DLD1 (cell line): Measurements from ENCODE around the gene TRAPPC5.
"Not testable (repeated sequence)": the region's sequence is repeated elsewhere in the genome, so short reads cannot be mapped to it uniquely, and the experiment has no call there.

ENCODE experiments used
- in situ Hi-C: cut with HindIII; loops from 2 replicates; pipeline ENCODE4 v1.10.0; 2017; ENCODE audit warnings: low sequenced_read_pairs

TRAPPC5 gene

GRCh38 chr19:7680606-7681339, at the start of gene TRAPPC5:
Gene TRAPPC5, plus strand, starts transcription at chr19:7680833. Its CDS starts 1,421 bp downstream, at chr19:7682254.
- in situ Hi-C loops: no loop called here

- in situ Hi-C loops: no loop called here
Observed at GRCh38 chr19:7631577-7631976, 49.1 kb upstream of the TRAPPC5 start.

GRCh38 chr19:7632340-7633203, 48.1 kb upstream of the TRAPPC5 start:
- in situ Hi-C loops: no loop called here

GRCh38 chr19:7633698-7634097, 46.9 kb upstream of the TRAPPC5 start, which contains the start of gene PCP2:
Gene PCP2, minus strand, starts transcription at chr19:7633719. Its CDS starts 262 bp downstream, at chr19:7633457.
- in situ Hi-C loops: no loop called here

GRCh38 chr19:7635670-7636069, 45.0 kb upstream of the TRAPPC5 start:
- in situ Hi-C loops: no loop called here

GRCh38 chr19:7636317-7636690, 44.3 kb upstream of the TRAPPC5 start:
- in situ Hi-C loops: no loop called here

GRCh38 chr19:7636691-7637373, 43.8 kb upstream of the TRAPPC5 start, which contains the start of gene STXBP2:
Gene STXBP2, plus strand, starts transcription at chr19:7637110. Its CDS starts 40 bp downstream, at chr19:7637150.
- in situ Hi-C loops: no loop called here

GRCh38 chr19:7637374-7638256, 43.0 kb upstream of the TRAPPC5 start:
- in situ Hi-C loops: no loop called here

GRCh38 chr19:7638802-7639465, 41.7 kb upstream of the TRAPPC5 start:
- in situ Hi-C loops: no loop called here

GRCh38 chr19:7639863-7640348, 40.7 kb upstream of the TRAPPC5 start:
- in situ Hi-C loops: no loop called here

GRCh38 chr19:7640803-7641202, 39.8 kb upstream of the TRAPPC5 start:
- in situ Hi-C loops: no loop called here

- in situ Hi-C loops: no loop called here
Observed at GRCh38 chr19:7641290-7642276, 39.0 kb upstream of the TRAPPC5 start.

GRCh38 chr19:7642295-7643030, 38.2 kb upstream of the TRAPPC5 start:
- in situ Hi-C loops: no loop called here

GRCh38 chr19:7643031-7643415, 37.6 kb upstream of the TRAPPC5 start:
- in situ Hi-C loops: no loop called here

- in situ Hi-C loops: not testable (repeated sequence)
Observed at GRCh38 chr19:7643629-7644549, 36.7 kb upstream of the TRAPPC5 start.

GRCh38 chr19:7644550-7644877, 36.1 kb upstream of the TRAPPC5 start:
- in situ Hi-C loops: no loop called here

- in situ Hi-C loops: no loop called here
Observed at GRCh38 chr19:7645163-7645562, 35.5 kb upstream of the TRAPPC5 start.
